GM19239 (cell line): ENCODE data around the gene SERPINB12.

ENCODE experiments used
- DNase-seq: peaks from one replicate; pipeline ENCODE4 v3.0.0; 2011; ENCODE audit warnings: low spot score; ENCODE audit not compliant: insufficient read length
- FAIRE-seq: peaks from 2 replicates; lab custom pipeline; 2011; peaks lifted over from hg19 to GRCh38; lab: Jason Lieb, UNC

Gene SERPINB12

DNA sequence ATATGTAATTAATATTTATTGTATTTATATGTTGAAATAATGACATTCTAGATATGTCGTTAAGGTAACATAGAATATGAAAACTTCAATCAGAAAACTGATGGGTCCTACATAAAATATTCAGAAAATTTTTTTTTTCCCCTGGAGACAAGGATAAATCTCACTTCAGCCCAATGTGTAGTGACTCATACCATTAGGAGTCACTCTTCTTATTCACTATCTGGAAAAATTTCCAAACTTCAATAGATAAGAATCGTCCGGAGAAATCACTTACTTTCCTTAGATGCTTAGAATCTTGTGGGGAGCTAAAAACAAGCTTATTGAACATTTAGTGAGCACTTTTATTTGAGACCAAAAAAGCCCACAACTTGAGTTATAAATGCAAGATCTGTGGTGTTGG, 49.6 kb downstream of the SERPINB12 start:
- FAIRE-seq: no peak
- no peak for DNase-seq

DNA sequence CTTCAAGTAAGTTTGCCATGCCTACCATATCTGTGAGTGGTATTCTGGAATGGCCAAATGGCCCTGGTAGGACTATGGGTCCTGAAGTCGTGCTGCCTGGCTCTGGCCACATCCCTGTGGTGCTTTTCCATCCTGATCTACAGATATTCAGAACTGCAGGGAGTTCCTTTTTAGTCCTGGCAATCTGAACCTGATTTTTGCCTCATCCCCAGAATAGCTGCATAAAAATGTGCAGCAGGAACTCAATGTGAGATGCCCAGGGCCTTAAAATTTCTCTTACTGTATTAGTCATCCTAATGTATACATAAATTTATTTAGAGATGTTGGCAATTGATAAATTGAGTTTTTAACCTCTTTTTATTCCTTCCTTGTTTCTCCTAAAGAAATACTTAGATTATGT, 50.3 kb downstream of the SERPINB12 start:
- FAIRE-seq (no peak), DNase-seq (no peak)

GRCh38 chr18:63596964-63597363, 54.8 kb downstream of the SERPINB12 start:
- no peak for FAIRE-seq

GRCh38 chr18:63603355-63603754, 61.2 kb downstream of the SERPINB12 start:
- no peak for DNase-seq
- peak; percentile 62 for FAIRE-seq

More at GRCh38 chr18:63596964-63597363, 54.8 kb downstream of the SERPINB12 start:
- DNase-seq: no peak

- FAIRE-seq: peak; percentile 51
- no peak for DNase-seq
Observed at GRCh38 chr18:63603772-63604171, 61.6 kb downstream of the SERPINB12 start.

DNA sequence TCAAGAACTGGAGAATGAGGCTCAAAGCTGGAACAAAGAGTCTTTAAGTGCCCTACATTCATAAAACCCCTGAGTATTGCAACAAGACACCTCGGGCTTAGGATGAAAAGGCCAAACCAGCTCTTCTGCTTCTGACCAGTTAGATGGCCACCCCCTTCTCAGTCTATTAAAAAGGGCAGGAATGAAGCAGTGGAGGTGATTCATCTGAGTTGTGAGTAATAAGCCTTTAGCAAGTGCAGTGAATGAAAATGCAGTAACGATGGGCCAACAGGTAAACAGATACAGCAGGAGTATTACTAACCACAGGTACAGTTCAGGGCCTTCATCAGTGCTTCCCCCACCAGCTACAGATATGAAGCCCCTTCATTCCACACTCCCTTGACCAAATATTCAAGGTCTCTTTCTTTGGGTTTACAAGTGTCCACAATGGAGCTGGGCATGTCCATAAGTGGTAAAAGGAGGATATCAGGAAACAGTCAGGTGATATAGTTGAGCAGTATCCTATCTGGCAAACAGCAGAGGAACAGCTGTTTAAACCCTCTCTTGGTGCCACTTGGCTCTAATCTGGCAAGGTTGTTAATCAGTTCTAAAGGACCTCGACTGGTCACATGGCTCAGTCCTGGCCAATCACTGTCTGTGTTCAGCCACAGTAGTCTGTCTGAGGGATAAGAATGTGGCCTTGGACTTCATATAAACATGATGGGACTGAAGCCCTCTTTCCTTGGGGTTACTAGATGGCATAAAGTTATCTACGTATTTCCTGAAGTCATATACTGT, 62.8 kb downstream of the SERPINB12 start:
- FAIRE-seq: peak; percentile 76
- DNase-seq: no peak

DNA sequence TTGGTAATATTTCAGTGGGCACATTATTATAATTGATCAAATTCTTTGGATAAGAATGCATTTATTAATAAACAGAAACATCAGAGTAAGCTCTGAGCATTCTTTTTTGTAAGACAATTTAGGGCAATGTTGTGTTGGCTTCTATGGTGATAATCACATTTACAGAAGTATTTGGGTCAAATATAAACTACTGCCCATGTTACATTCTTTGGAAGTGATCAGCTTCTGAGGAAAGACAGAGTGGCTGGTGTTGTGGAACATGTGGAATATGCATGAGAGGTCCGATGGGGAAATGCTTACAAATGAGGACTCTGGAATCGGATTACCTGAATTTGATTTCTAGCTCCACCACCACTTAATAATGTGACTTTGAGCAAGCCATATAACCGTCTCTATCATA, 64.4 kb downstream of the SERPINB12 start:
- no peak for FAIRE-seq
- DNase-seq: no peak

DNA sequence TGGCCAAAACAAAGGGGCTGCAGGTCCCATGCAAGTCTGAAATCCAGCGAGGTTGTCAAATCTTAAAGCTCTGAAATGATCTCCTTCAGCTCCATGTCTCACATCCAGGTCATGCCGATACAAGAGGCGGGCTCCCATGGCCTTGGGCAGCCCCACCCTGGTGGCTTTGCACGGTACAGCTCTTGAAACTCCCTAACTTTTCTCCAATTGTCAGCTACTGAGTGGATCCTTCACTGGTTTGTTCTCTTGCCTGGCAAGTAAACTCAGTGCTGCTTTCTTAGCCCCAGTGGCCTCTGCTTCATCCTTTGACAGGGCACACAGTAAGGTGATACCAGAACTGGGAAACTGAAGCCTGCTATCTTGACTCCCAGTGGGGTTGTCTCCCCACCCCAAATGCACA, 71.3 kb downstream of the SERPINB12 start:
- FAIRE-seq (no peak), DNase-seq (no peak)

DNA sequence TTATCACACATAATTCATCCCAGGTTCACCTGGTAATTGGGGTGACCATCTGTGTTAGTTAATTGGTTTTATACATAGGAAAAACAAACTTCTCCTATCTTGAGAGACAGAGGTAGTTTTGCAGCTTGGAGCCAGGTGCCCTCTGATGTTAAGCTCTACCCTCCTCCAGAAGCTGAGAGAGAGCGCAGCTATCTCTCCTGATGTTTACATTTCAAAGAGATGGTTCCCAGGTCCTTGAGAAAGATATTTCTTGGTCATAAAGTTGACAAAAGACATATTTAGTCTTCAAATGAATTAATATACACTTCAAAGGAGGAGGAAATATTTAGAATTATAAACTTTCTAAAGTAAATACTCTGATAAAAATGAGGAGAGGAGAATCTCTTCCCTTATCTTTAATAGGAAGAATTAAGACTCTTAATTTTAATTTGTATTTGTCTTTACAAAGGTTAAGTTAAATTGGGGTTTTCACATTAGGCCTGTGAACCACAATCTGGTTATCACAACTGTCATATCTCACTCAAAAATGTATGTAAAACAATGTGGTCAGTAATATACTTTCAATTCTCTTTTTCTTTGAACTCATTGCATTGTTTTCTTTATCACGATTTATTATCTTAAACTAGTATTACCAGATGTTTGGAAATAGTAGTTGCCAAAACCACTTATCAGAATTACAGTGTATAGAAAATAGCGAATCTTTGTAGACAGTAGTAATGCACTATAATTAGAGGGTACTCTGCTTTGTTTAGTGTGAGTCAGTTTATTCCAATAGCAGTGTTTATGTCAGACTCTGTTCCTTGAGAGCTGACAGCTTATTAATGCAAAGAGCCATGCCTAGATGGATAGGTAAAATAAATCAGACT, 75.1 kb downstream of the SERPINB12 start:
- no peak for FAIRE-seq
- no peak for DNase-seq

GRCh38 chr18:63617915-63618234, 75.7 kb downstream of the SERPINB12 start:
- no peak for DNase-seq
- no peak for FAIRE-seq
